ENCODE data around the gene COL12A1. TPM values are rescaled to one million over a fixed set of nuclear protein-coding genes. Genes with fewer than 3 reads are reported as not detected.

Gene COL12A1
- total RNA-seq, 4 donors from 2014 or later = 208 to 539 (median 257) TPM

GRCh38 chr6:75145976-75146375 lies 59.9 kb downstream of the COL12A1 start:
- Histone ChIP-seq H3K27ac (no peak overlapping the region), H3K4me1 (peaks cover 0 to 32% (median 5%) of the 10 kb centered on the region in 4 donors), H3K27me3 (no peaks in the 10 kb centered on the region), H3K36me3 (peaks cover 0 to 40% (median 0%) of the 10 kb centered on the region in 3 donors), H3K9me3 (no peaks in the 10 kb centered on the region), H3K4me3 (no peak overlapping the region)
- TF ChIP-seq CTCF (IDR thresholded peaks at IDR 0.05) (no peak), EP300 (IDR thresholded peaks at IDR 0.05) (no peak)
- 48 to 100% methylated on average over 1 of the region's 1 CpG for WGBS, 2 donors
- no peak for DNase-seq (ENCODE audit: low spot score in 2 of 2)

GRCh38 chr6:75145211-75145610 lies 60.6 kb downstream of the COL12A1 start:
- no peaks in the 10 kb centered on the region for H3K27me3 ChIP-seq
- H3K36me3 ChIP-seq = peaks cover 0 to 44% (median 0%) of the 10 kb centered on the region in 3 donors

GRCh38 chr6:75144386-75144785 lies 61.5 kb downstream of the COL12A1 start:
- H3K27ac ChIP-seq = no peak overlapping the region
- no peaks in the 10 kb centered on the region for H3K9me3 ChIP-seq
- DNase-seq (ENCODE audit: low spot score in 2 of 2) = no peak
- TF ChIP-seq EP300 (IDR thresholded peaks at IDR 0.05) (no peak), CTCF (IDR thresholded peaks at IDR 0.05) (no peak), POLR2A (IDR thresholded peaks at IDR 0.05) (no peak)
- 97% methylated on average over 1 of the region's 1 CpG for WGBS, 2 donors
- peaks cover 0 to 52% (median 0%) of the 10 kb centered on the region in 3 donors for H3K36me3 ChIP-seq
- no peaks in the 10 kb centered on the region for H3K27me3 ChIP-seq
- H3K4me3 ChIP-seq = no peak overlapping the region
- peaks cover 0 to 17% (median 2%) of the 10 kb centered on the region in 4 donors for H3K4me1 ChIP-seq

More at GRCh38 chr6:75145211-75145610, 60.6 kb downstream of the COL12A1 start:
- no peaks in the 10 kb centered on the region for H3K9me3 ChIP-seq
- H3K27ac ChIP-seq = no peak overlapping the region
- WGBS, 2 donors = 90 to 93% methylated on average over 4 of the region's 4 CpGs
- DNase-seq (ENCODE audit: low spot score in 2 of 2) = no peak
- H3K4me3 ChIP-seq = no peak overlapping the region
- H3K4me1 ChIP-seq = peaks cover 0 to 25% (median 5%) of the 10 kb centered on the region in 4 donors
- TF ChIP-seq CTCF (IDR thresholded peaks at IDR 0.05) = no peak
- no peak for TF ChIP-seq POLR2A (IDR thresholded peaks at IDR 0.05)
- no peak for TF ChIP-seq EP300 (IDR thresholded peaks at IDR 0.05)

GRCh38 chr6:75143191-75143590 lies 62.7 kb downstream of the COL12A1 start:
- Histone ChIP-seq H3K9me3 (no peaks in the 10 kb centered on the region), H3K4me1 (peaks cover 0 to 12% (median 0%) of the 10 kb centered on the region in 4 donors), H3K36me3 (peaks cover 0 to 59% (median 0%) of the 10 kb centered on the region in 3 donors), H3K4me3 (no peak overlapping the region), H3K27me3 (no peaks in the 10 kb centered on the region), H3K27ac (peak overlapping the region in 1 of 4 donors; percentile 47)
- DNase-seq (ENCODE audit: low spot score in 2 of 2) = no peak
- TF ChIP-seq POLR2A (IDR thresholded peaks at IDR 0.05) = no peak
- TF ChIP-seq EP300 (IDR thresholded peaks at IDR 0.05) = peak in 1 of 2 donors; percentile 15
- WGBS, 2 donors = 59 to 70% methylated on average over 3 of the region's 3 CpGs

- no peak for DNase-seq (ENCODE audit: low spot score in 2 of 2)
- Histone ChIP-seq H3K36me3 (peaks cover 0 to 58% (median 0%) of the 10 kb centered on the region in 3 donors), H3K9me3 (no peaks in the 10 kb centered on the region), H3K4me3 (no peak overlapping the region), H3K4me1 (peaks cover 0 to 12% (median 0%) of the 10 kb centered on the region in 4 donors), H3K27ac (peak overlapping the region in 2 of 4 donors; percentile 3 to 47), H3K27me3 (no peaks in the 10 kb centered on the region)
- WGBS, 2 donors = 61 to 64% methylated on average over 2 of the region's 2 CpGs
- TF ChIP-seq POLR2A (IDR thresholded peaks at IDR 0.05) (no peak), CTCF (IDR thresholded peaks at IDR 0.05) (no peak), EP300 (IDR thresholded peaks at IDR 0.05) (no peak)
Measured at GRCh38 chr6:75142721-75143120, 63.1 kb downstream of the COL12A1 start.

All from tibial nerve (tissue), 4 donors.